Peyer's patch (tissue), 4 donors: ENCODE data around the gene SLC6A1.

Experiments
- CTCF ChIP-seq, 6 experiments: fragments of 450-650 bp in 4 of 6; fragments of 200-600 bp in 2 of 6; sonication (generic) in 1 of 6; IDR thresholded peaks; one replicate each; pipeline ENCODE4 v1.5.1; 2017 to 2019; ENCODE audit warnings: antibody characterized with exemption in 6 of 6, mild to moderate bottlenecking in 3 of 6, moderate library complexity in 1 of 6
- POLR2A ChIP-seq, 2 donors: fragments of 450-650 bp; IDR thresholded peaks; one replicate each; pipeline ENCODE4 v1.5.1; 2017; ENCODE audit warnings: antibody characterized with exemption in 2 of 2, mild to moderate bottlenecking in 2 of 2, moderate library complexity in 2 of 2

GRCh38 chr3:10977892-10978510, 14.5 kb upstream of the SLC6A1 start:
- TF ChIP-seq POLR2A (IDR thresholded peaks at IDR 0.05) = no peak
- TF ChIP-seq CTCF (IDR thresholded peaks at IDR 0.05) = no peak
